Ascending aorta (tissue), 2 donors: ENCODE data around the gene FEZF1. TPM values are rescaled to one million over a fixed set of nuclear protein-coding genes. Genes with fewer than 3 reads are reported as not detected.
"Not testable (repeated sequence)": the region's sequence is repeated elsewhere in the genome, so short reads cannot be mapped to it uniquely, and the experiment has no call there.

Experiments
- DNase-seq, 2 donors: peaks; one replicate each; pipeline ENCODE4 v3.0.0-alpha.2; 2019; ENCODE audit warnings: low spot score in 2 of 2
- H3K27ac ChIP-seq, 2 donors: fragments of 200-600 bp; sonication (generic); one replicate each; pipeline ENCODE4 v1.5.1; 2016 to 2017; ENCODE audit warnings: mild to moderate bottlenecking in 1 of 2
- H3K27me3 ChIP-seq: fragments of 200-600 bp; sonication (generic); one replicate; pipeline ENCODE4 v1.5.1; 2017
- H3K36me3 ChIP-seq, 2 donors: fragments of 200-600 bp; sonication (generic); one replicate each; pipeline ENCODE4 v1.5.1; 2016
- H3K4me1 ChIP-seq, 2 donors: fragments of 200-600 bp; sonication (generic); one replicate each; pipeline ENCODE4 v1.5.1; 2016 to 2017; ENCODE audit warnings: mild to moderate bottlenecking in 1 of 2
- H3K4me3 ChIP-seq, 2 donors: fragments of 200-600 bp; sonication (generic); one replicate each; pipeline ENCODE4 v1.5.1; 2016 to 2017; ENCODE audit warnings: mild to moderate bottlenecking in 1 of 2
- H3K9me3 ChIP-seq, 2 donors: fragments of 200-600 bp; sonication (generic); one replicate each; pipeline ENCODE4 v1.5.1; 2016
- intact Hi-C: fragments of 100-400 bp; cut with DNase I; formaldehyde crosslinking; loops from one replicate; pipeline ENCODE4 v1.15.1; 2023
- total RNA-seq: library from RNA; depleted of rRNA; stranded (reverse); fragments of >200 nt; gene quantifications from one replicate; pipeline ENCODE4 v1.1.0, GENCODE V29; 2016
- TF ChIP-seq, protein P1 (sequence below), 3 experiments: fragments of 200-600 bp in 2 of 3; fragments of 450-650 bp in 1 of 3; sonication (generic) in 2 of 3; IDR thresholded peaks; one replicate each; pipeline ENCODE4 v1.5.1; 2016 to 2019; ENCODE audit warnings: antibody characterized with exemption in 3 of 3, mild to moderate bottlenecking in 1 of 3, moderate library complexity in 1 of 3

Gene FEZF1
- total RNA-seq, 1 donor from 2014 or later = not detected

DNA sequence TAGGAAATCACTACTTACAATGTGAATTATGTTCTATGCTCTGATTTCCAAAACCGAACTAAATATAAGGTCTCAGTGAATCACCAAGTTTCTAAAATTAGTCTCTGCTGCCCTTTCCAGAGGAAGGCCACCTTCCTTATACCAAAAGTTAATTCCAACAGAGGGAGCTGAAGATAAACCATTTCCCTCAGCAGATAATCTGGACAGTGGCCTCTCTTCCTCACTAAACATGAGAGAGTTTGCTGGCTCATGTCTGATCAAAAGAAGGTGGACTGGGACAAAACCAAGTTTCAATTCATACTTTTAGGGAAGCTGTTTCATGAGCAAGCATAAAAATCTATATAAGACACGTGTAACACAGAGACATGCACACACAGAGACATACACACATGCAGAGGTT lies 6.4 kb downstream of the FEZF1 start:
- intact Hi-C loops = no loop called here
- H3K4me3 ChIP-seq = no peak overlapping the region
- H3K9me3 ChIP-seq = no peaks in the 10 kb centered on the region
- H3K36me3 ChIP-seq = no peaks in the 10 kb centered on the region
- no peak overlapping the region for H3K27ac ChIP-seq
- no peak for DNase-seq
- TF ChIP-seq, protein P1, sequence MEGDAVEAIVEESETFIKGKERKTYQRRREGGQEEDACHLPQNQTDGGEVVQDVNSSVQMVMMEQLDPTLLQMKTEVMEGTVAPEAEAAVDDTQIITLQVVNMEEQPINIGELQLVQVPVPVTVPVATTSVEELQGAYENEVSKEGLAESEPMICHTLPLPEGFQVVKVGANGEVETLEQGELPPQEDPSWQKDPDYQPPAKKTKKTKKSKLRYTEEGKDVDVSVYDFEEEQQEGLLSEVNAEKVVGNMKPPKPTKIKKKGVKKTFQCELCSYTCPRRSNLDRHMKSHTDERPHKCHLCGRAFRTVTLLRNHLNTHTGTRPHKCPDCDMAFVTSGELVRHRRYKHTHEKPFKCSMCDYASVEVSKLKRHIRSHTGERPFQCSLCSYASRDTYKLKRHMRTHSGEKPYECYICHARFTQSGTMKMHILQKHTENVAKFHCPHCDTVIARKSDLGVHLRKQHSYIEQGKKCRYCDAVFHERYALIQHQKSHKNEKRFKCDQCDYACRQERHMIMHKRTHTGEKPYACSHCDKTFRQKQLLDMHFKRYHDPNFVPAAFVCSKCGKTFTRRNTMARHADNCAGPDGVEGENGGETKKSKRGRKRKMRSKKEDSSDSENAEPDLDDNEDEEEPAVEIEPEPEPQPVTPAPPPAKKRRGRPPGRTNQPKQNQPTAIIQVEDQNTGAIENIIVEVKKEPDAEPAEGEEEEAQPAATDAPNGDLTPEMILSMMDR (IDR thresholded peaks at IDR 0.05) = no peak
- H3K4me1 ChIP-seq = peaks cover 0 to 8% of the 10 kb centered on the region in 2 donors
- peaks cover 8% of the 10 kb centered on the region for H3K27me3 ChIP-seq

DNA sequence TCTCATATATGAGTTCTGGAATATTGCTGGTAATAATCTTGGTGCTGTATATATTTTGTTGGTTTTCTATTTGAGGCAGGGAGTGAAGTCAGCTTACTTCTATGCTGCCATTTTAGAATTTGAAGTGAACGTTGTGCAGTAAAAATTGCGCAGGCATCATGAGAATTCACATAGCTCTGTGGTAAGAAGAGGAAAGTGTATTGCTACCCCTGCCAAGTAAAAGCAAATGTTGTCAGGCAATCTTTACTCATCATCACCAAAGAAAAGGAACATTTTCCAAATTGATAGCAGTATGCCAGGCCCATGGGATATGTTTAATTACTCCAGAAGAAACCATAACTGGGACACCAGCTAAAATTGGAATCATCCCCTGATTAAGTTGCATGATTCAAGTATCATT lies 13.4 kb downstream of the FEZF1 start:
- DNase-seq = no peak
- no peak overlapping the region for H3K27ac ChIP-seq
- no peaks in the 10 kb centered on the region for H3K27me3 ChIP-seq
- peaks cover 0 to 11% of the 10 kb centered on the region in 2 donors for H3K9me3 ChIP-seq
- no peaks in the 10 kb centered on the region for H3K4me1 ChIP-seq
- H3K4me3 ChIP-seq = no peak overlapping the region
- intact Hi-C loops = no loop called here
- H3K36me3 ChIP-seq = no peaks in the 10 kb centered on the region
- TF ChIP-seq, protein P1 (IDR thresholded peaks at IDR 0.05) = no peak

DNA sequence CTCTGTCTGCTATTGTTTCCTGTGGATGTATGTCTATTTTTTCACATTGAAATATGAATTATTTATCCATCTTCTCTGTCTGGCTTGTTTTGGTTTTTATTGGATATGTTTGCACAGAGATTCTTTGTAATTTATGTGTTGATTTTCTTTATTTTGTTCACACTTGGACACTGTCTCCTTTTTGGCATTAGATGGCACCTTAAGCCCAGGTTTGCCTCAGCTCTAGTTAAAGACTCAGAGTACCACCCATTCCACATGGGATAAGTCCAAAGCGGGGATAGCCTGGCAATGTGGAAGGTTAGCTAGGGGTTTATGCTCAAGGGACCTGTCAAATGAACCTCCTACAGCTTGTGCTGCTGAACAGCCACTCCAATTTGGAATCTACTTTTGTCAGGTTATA lies 14.1 kb downstream of the FEZF1 start:
- H3K4me3 ChIP-seq = no peak overlapping the region
- H3K4me1 ChIP-seq = no peaks in the 10 kb centered on the region
- no peak overlapping the region for H3K27ac ChIP-seq
- no peaks in the 10 kb centered on the region for H3K36me3 ChIP-seq
- H3K9me3 ChIP-seq = peaks cover 0 to 11% of the 10 kb centered on the region in 2 donors
- no peaks in the 10 kb centered on the region for H3K27me3 ChIP-seq
- TF ChIP-seq, protein P1 (IDR thresholded peaks at IDR 0.05) = no peak
- intact Hi-C loops = no loop called here
- DNase-seq = no peak

DNA sequence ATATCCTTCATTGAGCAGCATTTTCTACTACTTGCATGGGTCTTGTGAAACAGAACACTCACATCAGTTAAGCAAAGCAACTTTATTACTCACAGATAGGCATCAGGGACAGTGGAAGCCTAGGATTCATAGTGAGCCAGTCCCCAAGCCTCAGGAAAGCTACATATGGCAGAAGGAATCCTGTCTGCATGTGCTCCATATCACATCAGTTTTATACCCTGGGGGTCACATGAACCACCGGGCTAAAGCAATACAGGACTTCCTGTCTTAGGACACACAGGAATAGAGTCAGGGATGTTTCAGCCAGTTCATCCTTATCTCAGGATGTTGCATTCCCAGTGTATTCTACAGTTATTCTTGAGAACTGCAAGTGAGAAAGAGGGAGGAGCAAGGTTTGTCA lies 15.1 kb downstream of the FEZF1 start:
- no peaks in the 10 kb centered on the region for H3K4me1 ChIP-seq
- H3K4me3 ChIP-seq = no peak overlapping the region
- peaks cover 0 to 11% of the 10 kb centered on the region in 2 donors for H3K9me3 ChIP-seq
- no peaks in the 10 kb centered on the region for H3K36me3 ChIP-seq
- no peak overlapping the region for H3K27ac ChIP-seq
- TF ChIP-seq, protein P1 (IDR thresholded peaks at IDR 0.05) = no peak
- H3K27me3 ChIP-seq = no peaks in the 10 kb centered on the region
- intact Hi-C loops = no loop called here
- no peak for DNase-seq

DNA sequence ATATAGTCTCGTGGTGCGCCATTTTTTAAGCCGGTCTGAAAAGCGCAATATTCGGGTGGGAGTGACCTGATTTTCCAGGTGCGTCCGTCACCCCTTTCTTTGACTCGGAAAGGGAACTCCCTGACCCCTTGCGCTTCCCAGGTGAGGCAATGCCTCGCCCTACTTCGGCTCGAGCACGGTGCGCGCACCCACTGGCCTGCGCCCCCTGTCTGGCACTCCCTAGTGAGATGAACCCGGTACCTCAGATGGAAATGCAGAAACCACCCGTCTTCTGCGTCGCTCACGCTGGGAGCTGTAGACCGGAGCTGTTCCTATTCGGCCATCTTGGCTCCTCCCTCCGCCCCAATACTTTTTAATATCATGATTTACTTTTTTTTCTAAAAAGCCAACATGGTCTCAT lies 19.9 kb downstream of the FEZF1 start:
- H3K27me3 ChIP-seq, H3K27ac ChIP-seq, intact Hi-C loops, H3K4me3 ChIP-seq, DNase-seq, H3K36me3 ChIP-seq, H3K4me1 ChIP-seq, H3K9me3 ChIP-seq: not testable (repeated sequence)

DNA sequence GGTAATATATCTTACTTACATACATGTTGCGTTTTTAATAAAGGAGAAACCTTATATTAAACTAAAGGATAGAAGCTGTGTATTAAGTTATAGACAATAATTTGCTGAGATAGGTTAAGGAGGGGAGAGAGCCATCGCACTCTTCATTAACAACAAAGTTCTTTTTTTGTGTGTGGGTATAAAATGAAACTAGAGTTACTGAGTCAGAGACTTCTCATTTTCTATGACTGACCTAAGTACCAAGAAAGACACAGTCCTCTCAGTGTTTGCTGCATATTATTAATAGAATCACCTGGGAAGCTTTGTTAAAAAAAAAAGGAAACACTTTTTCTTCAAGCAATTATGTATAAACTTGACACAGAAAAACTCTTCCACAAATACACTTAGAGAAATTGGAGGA lies 31.4 kb downstream of the FEZF1 start:
- Histone ChIP-seq H3K27ac (no peak overlapping the region), H3K27me3 (no peaks in the 10 kb centered on the region), H3K36me3 (no peaks in the 10 kb centered on the region), H3K9me3 (no peaks in the 10 kb centered on the region), H3K4me3 (no peak overlapping the region), H3K4me1 (no peaks in the 10 kb centered on the region)
- TF ChIP-seq, protein P1 (IDR thresholded peaks at IDR 0.05) = no peak
- intact Hi-C loops = no loop called here
- no peak for DNase-seq
